Left lobe of liver (tissue), 1 donor: Measurements from ENCODE around the gene LRCH4. TPM values are rescaled to one million over a fixed set of nuclear protein-coding genes. Genes with fewer than 3 reads are reported as not detected.

ENCODE experiments used
- total RNA-seq: library from RNA; stranded (reverse); gene quantifications from one replicate; pipeline ENCODE4 v1.2.1, GENCODE V29; 2021
- donor health status: DM: no; HTN: yes; CAD: no.

LRCH4 gene
- total RNA-seq, 1 donor from 2014 or later, result 31.6 TPM

Other genes with a start within 250 kb of the LRCH4 start
- gene PILRB, start 228.0 kb downstream of the LRCH4 start, total RNA-seq, result 28.6 TPM
- 1.4 TPM for gene PILRA, start 212.6 kb downstream of the LRCH4 start, total RNA-seq
- 4.4 TPM for gene ZCWPW1, start 157.4 kb downstream of the LRCH4 start, total RNA-seq
- 23.1 TPM for gene MEPCE, start 156.3 kb downstream of the LRCH4 start, total RNA-seq
- 13.8 TPM for gene PPP1R35, start 149.6 kb downstream of the LRCH4 start, total RNA-seq
- gene SPACDR, start 121.9 kb downstream of the LRCH4 start, total RNA-seq, result not detected
- 16.9 TPM for gene TSC22D4, start 106.9 kb downstream of the LRCH4 start, total RNA-seq
- 0.38 TPM for gene NYAP1, start 102.2 kb downstream of the LRCH4 start, total RNA-seq
- 87.8 TPM for gene AGFG2, start 46.9 kb downstream of the LRCH4 start, total RNA-seq
- gene SAP25, start 12.2 kb downstream of the LRCH4 start, total RNA-seq, result 0.86 TPM
- 1.0 TPM for gene FBXO24, start 199 bp upstream of the LRCH4 start, total RNA-seq
- gene PCOLCE, start 16.2 kb upstream of the LRCH4 start, total RNA-seq, result 71.8 TPM
- gene MOSPD3, start 26.4 kb upstream of the LRCH4 start, total RNA-seq, result 20.3 TPM
- gene TFR2, start 55.4 kb upstream of the LRCH4 start, total RNA-seq, result 689 TPM
- gene ACTL6B, start 70.3 kb upstream of the LRCH4 start, total RNA-seq, result not detected
- gene GNB2, start 87.6 kb upstream of the LRCH4 start, total RNA-seq, result 80.9 TPM
- 21.6 TPM for gene GIGYF1, start 108.1 kb upstream of the LRCH4 start, total RNA-seq
- 28.5 TPM for gene POP7, start 120.0 kb upstream of the LRCH4 start, total RNA-seq
- gene EPO, start 134.3 kb upstream of the LRCH4 start, total RNA-seq, result 6.4 TPM
- 0.03 TPM for gene ZAN, start 147.5 kb upstream of the LRCH4 start, total RNA-seq
- gene EPHB4, start 241.4 kb upstream of the LRCH4 start, total RNA-seq, result 48.8 TPM